Uterus (tissue), 4 donors: ENCODE data around the gene IFITM1. TPM values are rescaled to one million over a fixed set of nuclear protein-coding genes. Genes with fewer than 3 reads are reported as not detected.
A peak's percentile ranks its signal among the peaks of the same experiment; 100 is the strongest.
"Not testable (repeated sequence)": the region's sequence is repeated elsewhere in the genome, so short reads cannot be mapped to it uniquely, and the experiment has no call there.

Experiments
- DNase-seq, 2 donors: peaks; one replicate each; pipeline ENCODE4 v3.0.0-alpha.2; 2019 to 2020
- H3K27ac ChIP-seq, 2 donors: fragments of 200-600 bp; sonication (generic); 1 replicate in 1 of 2; 2 replicates in 1 of 2; pipeline ENCODE4 v1.5.1; 2016 to 2018
- H3K27me3 ChIP-seq, 2 donors: fragments of 200-600 bp; sonication (generic); one replicate each; pipeline ENCODE4 v1.5.1; 2018 to 2019; ENCODE audit warnings: control low read depth in 1 of 2
- H3K36me3 ChIP-seq, 2 donors: fragments of 200-600 bp; sonication (generic); one replicate each; pipeline ENCODE4 v1.5.1; 2019; ENCODE audit warnings: control low read depth in 1 of 2
- H3K4me1 ChIP-seq, 2 donors: fragments of 200-600 bp; sonication (generic); one replicate each; pipeline ENCODE4 v1.5.1; 2018 to 2019; ENCODE audit warnings: control low read depth in 1 of 2
- H3K4me3 ChIP-seq, 2 donors: fragments of 200-600 bp; sonication (generic); 1 replicate in 1 of 2; 2 replicates in 1 of 2; pipeline ENCODE4 v1.5.1; 2018 to 2019; ENCODE audit warnings: mild to moderate bottlenecking in 1 of 2
- H3K9me3 ChIP-seq, 2 donors: fragments of 200-600 bp; sonication (generic); one replicate each; pipeline ENCODE4 v1.5.1; 2019; ENCODE audit warnings: control low read depth in 1 of 2
- CTCF ChIP-seq, 4 experiments: fragments of 200-600 bp in 2 of 4; fragments of 450-650 bp in 2 of 4; sonication (generic) in 2 of 4; IDR thresholded peaks; one replicate each; pipeline ENCODE4 v1.5.1; 2016 to 2019; ENCODE audit warnings: antibody characterized with exemption in 4 of 4, mild to moderate bottlenecking in 2 of 4, moderate library complexity in 1 of 4
- POLR2A ChIP-seq, 2 donors: fragments of 450-650 bp; IDR thresholded peaks; one replicate each; pipeline ENCODE4 v1.6.1; 2016; ENCODE audit warnings: antibody characterized with exemption in 2 of 2, mild to moderate bottlenecking in 1 of 2, moderate library complexity in 1 of 2
- intact Hi-C: fragments of 100-400 bp; cut with DNase I; formaldehyde crosslinking; loops from one replicate; pipeline ENCODE4 v1.15.1; 2023; ENCODE audit warnings: low total_unique reads
- small RNA-seq: library from RNA; depleted of rRNA; stranded (forward); fragments of <200 nt; gene quantifications from one replicate; pipeline ENCODE3, GENCODE V24; 2016
- total RNA-seq, 4 donors: library from RNA; depleted of rRNA in 3 of 4; stranded (reverse); fragments of >200 nt in 3 of 4; gene quantifications; one replicate each; pipeline versions ENCODE4 v1.1.0 to v1.2.4, GENCODE V29; 2014 to 2023
- donor health status: DM: yes; HTN: yes; CAD: no.

The IFITM1 gene
- total RNA-seq, 4 donors from 2014 or later = 13.4 to 672 (median 239) TPM

GRCh38 chr11:362642-363442 lies 49.0 kb downstream of the IFITM1 start:
- Histone ChIP-seq H3K36me3 (no peaks in the 10 kb centered on the region), H3K4me3 (no peak overlapping the region), H3K9me3 (no peaks in the 10 kb centered on the region), H3K27ac (no peak overlapping the region), H3K4me1 (no peaks in the 10 kb centered on the region), H3K27me3 (peaks cover 0 to 4% of the 10 kb centered on the region in 2 donors)
- no peak for TF ChIP-seq POLR2A (IDR thresholded peaks at IDR 0.05)
- no peak for TF ChIP-seq CTCF (IDR thresholded peaks at IDR 0.05)
- intact Hi-C loops = no loop called here
- DNase-seq = peak in 1 of 2 donors; percentile 14

- peak in 1 of 2 donors; percentile 4 for DNase-seq
- intact Hi-C loops, H3K27ac ChIP-seq, H3K36me3 ChIP-seq, H3K27me3 ChIP-seq, H3K4me1 ChIP-seq, H3K9me3 ChIP-seq, H3K4me3 ChIP-seq: not testable (repeated sequence)
Measured at GRCh38 chr11:363443-363805, 49.6 kb downstream of the IFITM1 start.

- TF ChIP-seq POLR2A (IDR thresholded peaks at IDR 0.05) = no peak
- peak in 1 of 4 experiments; percentile 8 for TF ChIP-seq CTCF (IDR thresholded peaks at IDR 0.05)
- intact Hi-C loops = no loop called here
- Histone ChIP-seq H3K4me1 (no peaks in the 10 kb centered on the region), H3K4me3 (no peak overlapping the region), H3K27me3 (peaks cover 0 to 4% of the 10 kb centered on the region in 2 donors), H3K27ac (no peak overlapping the region), H3K36me3 (no peaks in the 10 kb centered on the region), H3K9me3 (no peaks in the 10 kb centered on the region)
- DNase-seq = peak in 1 of 2 donors; percentile 26
Measured at GRCh38 chr11:363948-364761, 50.3 kb downstream of the IFITM1 start.

Small RNA genes within 50 kb of the gene (small RNA-seq; reads per million reads assigned to genes)
- not detected for gene AC136475.6

Other genes with a start within 250 kb of the IFITM1 start
- gene SCGB1C1, start 121.0 kb upstream of the IFITM1 start, total RNA-seq = not detected
- 10 to 100 TPM in 3 of 4 donors, 1 to 10 TPM in 1; 8.7 to 57.8 (median 15.0) TPM for gene BET1L, start 106.6 kb upstream of the IFITM1 start, total RNA-seq
- 100 to 1,000 TPM in 2 of 4 donors, 10 to 100 TPM in 2; 84.5 to 376 (median 192) TPM for gene RIC8A, start 106.3 kb upstream of the IFITM1 start, total RNA-seq
- gene SIRT3, start 77.7 kb upstream of the IFITM1 start, total RNA-seq = 10 to 100 TPM in 2 of 4 donors, 1 to 10 TPM in 2; 1.5 to 25.9 (median 9.8) TPM
- gene PSMD13, start 77.1 kb upstream of the IFITM1 start, total RNA-seq = 10 to 100 TPM; 17.9 to 94.3 (median 78.2) TPM
- under 1 TPM in 2 of 4 donors, not detected in 2; 0.30 to 0.51 TPM for gene NLRP6, start 35.6 kb upstream of the IFITM1 start, total RNA-seq
- gene PGGHG, start 24.9 kb upstream of the IFITM1 start, total RNA-seq = 10 to 100 TPM in 3 of 4 donors, 1 to 10 TPM in 1; 7.9 to 29.1 (median 14.2) TPM
- not detected for gene IFITM5, start 14.5 kb upstream of the IFITM1 start, total RNA-seq
- 100 to 1,000 TPM in 3 of 4 donors, 10 to 100 TPM in 1; 27.8 to 926 (median 269) TPM for gene IFITM2, start 6.2 kb upstream of the IFITM1 start, total RNA-seq
- gene IFITM3, start 6.8 kb downstream of the IFITM1 start, total RNA-seq = 1,000 to 10,000 TPM in 1 of 4 donors, 100 to 1,000 TPM in 2, 10 to 100 TPM in 1; 22.2 to 1,343 (median 242) TPM
- 10 to 100 TPM in 2 of 4 donors, 1 to 10 TPM in 2; 1.8 to 39.7 (median 19.9) TPM for gene B4GALNT4, start 55.5 kb downstream of the IFITM1 start, total RNA-seq
- 1 to 10 TPM in 2 of 4 donors, under 1 TPM in 1, not detected in 1; 0.46 to 5.1 (median 1.5) TPM for gene PKP3, start 80.2 kb downstream of the IFITM1 start, total RNA-seq
- 10 to 100 TPM; 13.3 to 61.5 (median 38.4) TPM for gene SIGIRR, start 101.0 kb downstream of the IFITM1 start, total RNA-seq
- 1 to 10 TPM in 2 of 4 donors, under 1 TPM in 2; 0.59 to 8.2 (median 1.1) TPM for gene ANO9, start 128.0 kb downstream of the IFITM1 start, total RNA-seq
- 10 to 100 TPM; 20.7 to 43.7 (median 22.8) TPM for gene PTDSS2, start 136.2 kb downstream of the IFITM1 start, total RNA-seq
- 100 to 1,000 TPM; 111 to 175 (median 142) TPM for gene RNH1, start 193.2 kb downstream of the IFITM1 start, total RNA-seq
- gene HRAS, start 221.5 kb downstream of the IFITM1 start, total RNA-seq = 10 to 100 TPM in 3 of 4 donors, 1 to 10 TPM in 1; 5.4 to 37.6 (median 23.8) TPM
- gene LRRC56, start 223.5 kb downstream of the IFITM1 start, total RNA-seq = 1 to 10 TPM in 2 of 4 donors, not detected in 2; 1.7 to 1.9 TPM
- 1 to 10 TPM in 1 of 4 donors, under 1 TPM in 2, not detected in 1; 0.14 to 2.2 (median 0.51) TPM for gene LMNTD2, start 246.7 kb downstream of the IFITM1 start, total RNA-seq
- gene RASSF7, start 246.9 kb downstream of the IFITM1 start, total RNA-seq = 10 to 100 TPM in 2 of 4 donors, 1 to 10 TPM in 1, under 1 TPM in 1; 0.59 to 13.1 (median 8.0) TPM